K562 (cell line): ENCODE data around the gene ATP6V1A. TPM values are rescaled to one million over a fixed set of nuclear protein-coding genes. Genes with fewer than 3 reads are reported as not detected.

Experiments
- ATAC-seq: fragments of 200-7000 bp; cut with Tn5 transposase; 3 replicates; pipeline ENCODE4 v1.9.1; 2020; ENCODE audit warnings: moderate library complexity
- BruUV-seq: library from RNA; stranded (reverse); fragments of 400-500 nt; replicated peaks from 2 replicates; lab custom pipeline; 2021; lab: Mats Ljungman, UMichigan
- CTCF ChIA-PET: fragments of 300-600 bp; formaldehyde crosslinking; extraction: SDS; loops from one replicate; lab custom pipeline; 2021; ENCODE audit warnings: low intra/inter-chr PET ratio; lab: Yijun Ruan, JAX
- POLR2A ChIA-PET: fragments of 300-600, 350-650 bp; sonication (Branson Sonifier 250); formaldehyde crosslinking; extraction: SDS; loops from one replicate; lab custom pipeline; 2021; ENCODE audit warnings: antibody characterized with exemption, inconsistent platforms; lab: Yijun Ruan, JAX
- DNase-seq, 4 experiments: peaks; one replicate each; pipeline versions ENCODE4 v3.0.0 to v3.0.0-alpha.2; 2011 to 2018; ENCODE audit warnings: low spot score in 3 of 4, mixed read lengths in 3 of 4; ENCODE audit errors: extremely low read depth in 1 of 4
- FAIRE-seq: peaks from 2 replicates; lab custom pipeline; 2011; peaks lifted over from hg19 to GRCh38; lab: Jason Lieb, UNC
- H2AFZ ChIP-seq: 2 replicates; pipeline ENCODE4 v1.6.0; 2011; ENCODE audit warnings: low read depth, low read length, control low read depth, inconsistent platforms
- H3K27ac ChIP-seq: fragments of 200-600 bp; 3 replicates; pipeline ENCODE4 v1.8.0; 2011; ENCODE audit warnings: low read depth, mild to moderate bottlenecking, control low read depth, inconsistent platforms, low read length, moderate library complexity, mixed read lengths; ENCODE audit errors: extremely low read depth
- H3K27me3 ChIP-seq, 2 experiments: fragments of 300-600 bp in 1 of 2; 2 replicates in 1 of 2; 3 replicates in 1 of 2; pipeline versions ENCODE4 v1.6.0 to v1.8.0; 2011; ENCODE audit warnings: inconsistent platforms in 2 of 2, low read length in 2 of 2, mild to moderate bottlenecking in 1 of 2, mixed read lengths in 1 of 2, moderate library complexity in 1 of 2; ENCODE audit not compliant: control insufficient read depth in 2 of 2, insufficient read depth in 2 of 2
- H3K36me3 ChIP-seq: fragments of 300-600 bp; 3 replicates; pipeline ENCODE4 v1.8.0; 2011; ENCODE audit warnings: mild to moderate bottlenecking, low read length, inconsistent platforms; ENCODE audit not compliant: control insufficient read depth, insufficient read depth
- H3K4me1 ChIP-seq, 2 experiments: fragments of 200-600 bp in 1 of 2; replicated peaks in 1 of 2; 2 replicates in 1 of 2; 3 replicates in 1 of 2; pipeline versions ENCODE4 v1.5.1 to v1.8.0; 2011; ENCODE audit warnings: inconsistent platforms in 2 of 2, low read length in 2 of 2, mild to moderate bottlenecking in 1 of 2, mixed read lengths in 1 of 2, moderate library complexity in 1 of 2; ENCODE audit not compliant: control insufficient read depth in 2 of 2, insufficient read depth in 2 of 2
- H3K4me2 ChIP-seq: 2 replicates; pipeline ENCODE4 v1.6.1; 2011; ENCODE audit warnings: low read length, control low read depth, inconsistent platforms, mixed read lengths; ENCODE audit not compliant: insufficient read depth
- H3K4me3 ChIP-seq: fragments of 200-600 bp; sonication (generic), shearing (Covaris generic); 2 replicates; pipeline ENCODE4 v1.5.1; 2016; ENCODE audit warnings: control low read depth, inconsistent platforms
- H3K79me2 ChIP-seq: fragments of 200-600 bp; 3 replicates; pipeline ENCODE4 v1.8.0; 2011; ENCODE audit warnings: low read length, inconsistent platforms; ENCODE audit not compliant: control insufficient read depth, insufficient read depth
- H3K9ac ChIP-seq, 2 experiments: 2 replicates each; pipeline versions ENCODE4 v1.6.0 to v1.6.1; 2011; ENCODE audit warnings: low read depth in 2 of 2, low read length in 2 of 2, control low read depth in 1 of 2, inconsistent platforms in 1 of 2, mild to moderate bottlenecking in 1 of 2, mixed read lengths in 1 of 2; ENCODE audit not compliant: insufficient read depth in 1 of 2
- H3K9me1 ChIP-seq: one replicate; pipeline ENCODE4 v1.6.0; 2011; ENCODE audit warnings: inconsistent platforms, mild to moderate bottlenecking, low read length, moderate library complexity; ENCODE audit not compliant: control insufficient read depth, insufficient read depth
- H3K9me3 ChIP-seq: replicated peaks from 2 replicates; pipeline ENCODE4 v1.5.1; 2011; ENCODE audit warnings: low read depth, low read length, inconsistent platforms; ENCODE audit not compliant: control insufficient read depth, insufficient read depth
- H4K20me1 ChIP-seq: replicated peaks from 2 replicates; pipeline ENCODE4 v1.6.1; 2011; ENCODE audit warnings: low read length, inconsistent platforms, mixed read lengths; ENCODE audit not compliant: control insufficient read depth, insufficient read depth
- GTF2F1 ChIP-seq: IDR thresholded peaks from 2 replicates; pipeline ENCODE4 v1.6.1; 2011; ENCODE audit warnings: low read depth, low read length, improper control_type of control experiment
- HIVEP1 ChIP-seq: fragments of 250-450 bp; sonication (Bioruptor Pico); IDR thresholded peaks from 2 replicates; pipeline ENCODE4 v1.4.0; 2020; ENCODE audit warnings: mild to moderate bottlenecking
- ILK ChIP-seq: fragments of 450-650 bp; IDR thresholded peaks from 2 replicates; pipeline ENCODE4 v1.6.1; 2016; ENCODE audit warnings: missing genetic modification characterization, low read depth, mild to moderate bottlenecking, missing compliant biosample characterization, moderate library complexity, borderline replicate concordance
- NFE2 ChIP-seq: IDR thresholded peaks from 2 replicates; pipeline ENCODE4 v1.6.1; 2014; ENCODE audit warnings: antibody characterized with exemption, low read depth
- OTX1 ChIP-seq: fragments of 450-650 bp; formaldehyde crosslinking; IDR thresholded peaks from 2 replicates; pipeline ENCODE4 v1.4.0; 2022; ENCODE audit warnings: mild to moderate bottlenecking
- PCBP2 ChIP-seq: fragments of 200-400 bp; formaldehyde crosslinking; IDR thresholded peaks from 2 replicates; pipeline ENCODE4 v1.6.1; 2018; ENCODE audit warnings: low read length, low read depth, mild to moderate bottlenecking, moderate library complexity; ENCODE audit not compliant: poor library complexity, severe bottlenecking
- RBM14 ChIP-seq: fragments of 200-400 bp; formaldehyde crosslinking; IDR thresholded peaks from 2 replicates; pipeline ENCODE4 v1.6.1; 2018; ENCODE audit warnings: low read depth, mild to moderate bottlenecking, low read length, moderate library complexity, borderline replicate concordance; ENCODE audit not compliant: insufficient read depth
- SMAD2 ChIP-seq: fragments of 150-350 bp; IDR thresholded peaks from 2 replicates; pipeline ENCODE4 v1.6.1; 2014; ENCODE audit warnings: low read depth, mild to moderate bottlenecking, low read length
- SMC3 ChIP-seq: conservative IDR thresholded peaks from 2 replicates; pipeline ENCODE4 v1.6.1; 2011; ENCODE audit warnings: low read depth, low read length, improper control_type of control experiment; ENCODE audit not compliant: insufficient read depth
- TRIM24 ChIP-seq, 2 experiments: fragments of 450-650 bp; IDR thresholded peaks; 2 replicates each; pipeline ENCODE4 v1.6.1; 2016
- ZFP36 ChIP-seq: fragments of 150-350 bp; IDR thresholded peaks from 2 replicates; pipeline ENCODE4 v1.6.1; 2018; ENCODE audit warnings: low read length, low read depth; ENCODE audit not compliant: partially characterized antibody
- ZNF23 ChIP-seq: fragments of 250-450 bp; sonication (Bioruptor Pico); IDR thresholded peaks from 2 replicates; pipeline ENCODE4 v1.4.0; 2020; ENCODE audit warnings: mild to moderate bottlenecking
- ZNF24 ChIP-seq: fragments of 450-650 bp; IDR thresholded peaks from 2 replicates; pipeline ENCODE4 v1.6.1; 2016
- ZNF408 ChIP-seq: fragments of 250-450 bp; sonication (Bioruptor Pico); IDR thresholded peaks from 2 replicates; pipeline ENCODE4 v1.4.0; 2020; ENCODE audit warnings: low read depth, mild to moderate bottlenecking, moderate library complexity
- WGBS: fragments of 100-300 bp; shearing (Covaris generic); methylation state at CpG from one replicate; pipeline ENCODE4 v1.1.6; 2016; ENCODE audit warnings: low coverage, mixed read lengths; ENCODE audit not compliant: insufficient coverage; ENCODE audit errors: missing lambda C conversion rate; 5-methylcytosine and 5-hydroxymethylcytosine counted together
- in situ Hi-C: fragments of 300-500 bp; cut with MboI; formaldehyde crosslinking; loops from 4 replicates; pipeline ENCODE4 v1.15.0; 2018; ENCODE audit warnings: inconsistent platforms, mixed read lengths
- intact Hi-C: fragments of 100-400 bp; cut with micrococcal nuclease; formaldehyde crosslinking; loops from 2 replicates; pipeline ENCODE4 v1.14.2; 2022
- polyA plus RNA-seq, 8 experiments: library from polyadenylated mRNA; depleted of rRNA in 4 of 8; stranded (reverse) in 5 of 8; unstranded in 3 of 8; fragments of >200 nt; fragmentation: Nextera tagmentation in 2 of 8; fragmentation: Illumina TruSeq in 1 of 8; extraction: Ambion mirVana in 2 of 8; extraction: Trizol in 1 of 8; gene quantifications; 2 replicates each; pipeline versions ENCODE4 v1.2.1 to v1.2.3, GENCODE V29; 2011 to 2014; ENCODE audit warnings: inconsistent platforms in 1 of 8, missing spikeins in 1 of 8
- total RNA-seq, 7 experiments: library from RNA; depleted of rRNA in 6 of 7; stranded (reverse); fragments of >200 nt in 6 of 7; fragmentation: Illumina TruSeq in 2 of 7; extraction: Trizol in 2 of 7; gene quantifications; 2 replicates each; pipeline versions ENCODE4 v1.2.1 to v1.2.3, GENCODE V29; 2011 to 2021; ENCODE audit warnings: low replicate concordance in 1 of 7
- TF ChIP-seq, protein P1 (sequence below): fragments of 450-650 bp; formaldehyde crosslinking; IDR thresholded peaks from 2 replicates; pipeline ENCODE4 v1.4.0; 2022; ENCODE audit warnings: mild to moderate bottlenecking, moderate library complexity
- TF ChIP-seq, protein P2 (sequence below): fragments of 450-650 bp; formaldehyde crosslinking; IDR thresholded peaks from 2 replicates; pipeline ENCODE4 v1.4.0; 2022; ENCODE audit warnings: missing genetic modification characterization
- TF ChIP-seq, protein P3 (sequence below): fragments of 250-450 bp; sonication (Bioruptor Pico); IDR thresholded peaks from 2 replicates; pipeline ENCODE4 v1.9.0; 2021; ENCODE audit warnings: mild to moderate bottlenecking
- TF ChIP-seq, protein P4 (sequence below): sonication (generic); formaldehyde crosslinking; IDR thresholded peaks from 2 replicates; pipeline ENCODE4 v1.8.0; 2022; ENCODE audit warnings: mild to moderate bottlenecking, missing genetic modification reagents
- TF ChIP-seq, protein P5 (sequence below): conservative IDR thresholded peaks from 2 replicates; pipeline ENCODE4 v1.6.1; 2011; ENCODE audit warnings: low read depth, mild to moderate bottlenecking, low read length; ENCODE audit not compliant: control insufficient read depth

Gene ATP6V1A
- total and polyA plus RNA-seq, 9 of the 15 experiments (the other 6 are each of a cell fraction or from before 2014, with no cell fraction given), result 23.6 to 57.1 (median 39.9) TPM

DNA sequence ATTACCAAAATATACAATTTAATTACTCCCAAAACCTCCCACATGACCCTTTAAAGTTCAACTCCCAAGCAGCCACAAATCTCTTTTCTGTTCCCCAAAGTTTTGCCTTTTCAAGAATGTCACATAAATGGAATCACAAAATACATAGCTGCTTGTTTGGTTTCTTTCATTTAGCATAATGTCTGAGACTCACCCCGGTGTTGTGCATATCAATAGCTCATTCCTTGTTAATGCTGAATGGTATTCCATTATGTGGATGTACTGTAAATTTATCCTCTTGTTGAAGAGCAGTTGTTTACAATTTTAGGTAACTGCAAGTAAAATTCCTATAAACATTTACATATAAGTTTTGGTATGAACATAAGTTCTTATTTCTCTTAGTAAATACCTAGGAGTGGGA lies 16.3 kb upstream of the ATP6V1A start:
- H2AFZ ChIP-seq, result no peak overlapping the region
- peaks cover 68% of the 10 kb centered on the region for H3K36me3 ChIP-seq
- H3K4me1 ChIP-seq, result no peaks in the 10 kb centered on the region
- no peak for TF ChIP-seq RBM14
- TF ChIP-seq SMAD2, result no peak
- TF ChIP-seq NFE2, result no peak
- TF ChIP-seq ZNF23 (CRISPR knock-in tag), result no peak
- no peak for TF ChIP-seq SMC3
- TF ChIP-seq OTX1 (CRISPR knock-in tag), result no peak
- TF ChIP-seq, protein P1, sequence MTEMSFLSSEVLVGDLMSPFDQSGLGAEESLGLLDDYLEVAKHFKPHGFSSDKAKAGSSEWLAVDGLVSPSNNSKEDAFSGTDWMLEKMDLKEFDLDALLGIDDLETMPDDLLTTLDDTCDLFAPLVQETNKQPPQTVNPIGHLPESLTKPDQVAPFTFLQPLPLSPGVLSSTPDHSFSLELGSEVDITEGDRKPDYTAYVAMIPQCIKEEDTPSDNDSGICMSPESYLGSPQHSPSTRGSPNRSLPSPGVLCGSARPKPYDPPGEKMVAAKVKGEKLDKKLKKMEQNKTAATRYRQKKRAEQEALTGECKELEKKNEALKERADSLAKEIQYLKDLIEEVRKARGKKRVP, result no peak
- TF ChIP-seq HIVEP1, result no peak
- no peak for TF ChIP-seq PCBP2
- TF ChIP-seq ZFP36, result no peak
- TF ChIP-seq, protein P2, sequence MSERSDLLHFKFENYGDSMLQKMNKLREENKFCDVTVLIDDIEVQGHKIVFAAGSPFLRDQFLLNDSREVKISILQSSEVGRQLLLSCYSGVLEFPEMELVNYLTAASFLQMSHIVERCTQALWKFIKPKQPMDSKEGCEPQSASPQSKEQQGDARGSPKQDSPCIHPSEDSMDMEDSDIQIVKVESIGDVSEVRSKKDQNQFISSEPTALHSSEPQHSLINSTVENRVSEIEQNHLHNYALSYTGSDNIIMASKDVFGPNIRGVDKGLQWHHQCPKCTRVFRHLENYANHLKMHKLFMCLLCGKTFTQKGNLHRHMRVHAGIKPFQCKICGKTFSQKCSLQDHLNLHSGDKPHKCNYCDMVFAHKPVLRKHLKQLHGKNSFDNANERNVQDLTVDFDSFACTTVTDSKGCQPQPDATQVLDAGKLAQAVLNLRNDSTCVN (CRISPR knock-in tag), result no peak
- TF ChIP-seq, protein P3, sequence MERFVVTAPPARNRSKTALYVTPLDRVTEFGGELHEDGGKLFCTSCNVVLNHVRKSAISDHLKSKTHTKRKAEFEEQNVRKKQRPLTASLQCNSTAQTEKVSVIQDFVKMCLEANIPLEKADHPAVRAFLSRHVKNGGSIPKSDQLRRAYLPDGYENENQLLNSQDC (CRISPR knock-in tag), result no peak
- TF ChIP-seq ZNF408 (CRISPR knock-in tag), result no peak
- TF ChIP-seq ZNF24, result no peak
- TF ChIP-seq, protein P4, sequence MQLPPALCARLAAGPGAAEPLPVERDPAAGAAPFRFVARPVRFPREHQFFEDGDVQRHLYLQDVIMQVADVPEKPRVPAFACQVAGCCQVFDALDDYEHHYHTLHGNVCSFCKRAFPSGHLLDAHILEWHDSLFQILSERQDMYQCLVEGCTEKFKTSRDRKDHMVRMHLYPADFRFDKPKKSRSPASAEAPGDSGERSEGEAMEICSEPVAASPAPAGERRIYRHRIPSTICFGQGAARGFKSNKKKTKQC (CRISPR knock-in tag), result no peak
- TF ChIP-seq, protein P5, sequence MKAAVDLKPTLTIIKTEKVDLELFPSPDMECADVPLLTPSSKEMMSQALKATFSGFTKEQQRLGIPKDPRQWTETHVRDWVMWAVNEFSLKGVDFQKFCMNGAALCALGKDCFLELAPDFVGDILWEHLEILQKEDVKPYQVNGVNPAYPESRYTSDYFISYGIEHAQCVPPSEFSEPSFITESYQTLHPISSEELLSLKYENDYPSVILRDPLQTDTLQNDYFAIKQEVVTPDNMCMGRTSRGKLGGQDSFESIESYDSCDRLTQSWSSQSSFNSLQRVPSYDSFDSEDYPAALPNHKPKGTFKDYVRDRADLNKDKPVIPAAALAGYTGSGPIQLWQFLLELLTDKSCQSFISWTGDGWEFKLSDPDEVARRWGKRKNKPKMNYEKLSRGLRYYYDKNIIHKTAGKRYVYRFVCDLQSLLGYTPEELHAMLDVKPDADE, result no peak
- no peak for TF ChIP-seq GTF2F1
- TF ChIP-seq ILK, result no peak
- TF ChIP-seq TRIM24 (IDR thresholded peaks at IDR 0.05), result no peak
- H3K9me3 ChIP-seq, result no peaks in the 10 kb centered on the region; the same call in 1 of the 2 replicates
- ChIA-PET POLR2A (no interaction called here), CTCF (no interaction called here)
- no peak overlapping the region for H3K27ac ChIP-seq
- H3K4me3 ChIP-seq, result no peak overlapping the region
- WGBS, result 100% methylated on average over 1 of the region's 1 CpG
- FAIRE-seq (no peak), ATAC-seq (no peak), DNase-seq (no peak)
- 0 out of 2 replicates have a peak, but pooled peaks cover 3% of the 10 kb centered on the region for H4K20me1 ChIP-seq
- BruUV-seq, result no TSS peak
- H3K27me3 ChIP-seq, result no peaks in the 10 kb centered on the region
- H3K4me2 ChIP-seq, result no peak overlapping the region
- in situ Hi-C loops (no loop called here), intact Hi-C loops (loop anchor here (10.0 kb wide), 1 partner anchor 424 kb away; no protein-coding TSS in a partner anchor)
- H3K9ac ChIP-seq, result no peak overlapping the region
- H3K79me2 ChIP-seq, result peaks cover 98% of the 10 kb centered on the region
- H3K9me1 ChIP-seq, result no peaks in the 10 kb centered on the region
